SK-N-SH (cell line): ENCODE measurements around the gene SPRR2B. TPM values are rescaled to one million over a fixed set of nuclear protein-coding genes. Genes with fewer than 3 reads are reported as not detected.
"Not testable (repeated sequence)": the region's sequence is repeated elsewhere in the genome, so short reads cannot be mapped to it uniquely, and the experiment has no call there.

Source experiments
- CTCF ChIA-PET: fragments of 300-600, 350-600 bp; formaldehyde crosslinking; extraction: SDS; loops from one replicate; lab custom pipeline; 2021; lab: Yijun Ruan, JAX
- POLR2A ChIA-PET: fragments of 350-600 bp; sonication (Branson Sonifier 250); formaldehyde crosslinking; extraction: SDS; loops from one replicate; lab custom pipeline; 2020; ENCODE audit warnings: antibody characterized with exemption, inconsistent platforms; lab: Yijun Ruan, JAX
- DNase-seq: peaks from one replicate; pipeline ENCODE4 v3.0.0; 2012
- H2AFZ ChIP-seq: fragments of 200-600 bp; sonication (generic); 2 replicates; pipeline ENCODE4 v1.8.1; 2016; ENCODE audit warnings: antibody characterized with exemption, mild to moderate bottlenecking, low read depth
- H3F3A ChIP-seq: fragments of 200-600 bp; sonication (generic); replicated peaks from 2 replicates; pipeline ENCODE3; 2016; ENCODE audit warnings: antibody characterized with exemption, mild to moderate bottlenecking; ENCODE audit not compliant: insufficient read depth
- H3K27ac ChIP-seq, 2 experiments: fragments of 200-500 bp in 1 of 2; fragments of 200-600 bp in 1 of 2; sonication (Bioruptor generic) in 1 of 2; sonication (generic), shearing (Covaris generic) in 1 of 2; 2 replicates each; pipeline versions ENCODE4 v1.5.1 to v1.6.1; 2014 to 2016; ENCODE audit warnings: low read depth in 2 of 2, inconsistent platforms in 1 of 2, low read length in 1 of 2, mild to moderate bottlenecking in 1 of 2, mixed read lengths in 1 of 2
- H3K27me3 ChIP-seq: fragments of 200-600 bp; sonication (generic), shearing (Covaris generic); 2 replicates; pipeline ENCODE4 v1.6.1; 2016; ENCODE audit warnings: mixed run types; ENCODE audit not compliant: insufficient read depth
- H3K36me3 ChIP-seq, 2 experiments: fragments of 200-500 bp in 1 of 2; fragments of 200-600 bp in 1 of 2; sonication (Bioruptor generic) in 1 of 2; sonication (generic) in 1 of 2; replicated peaks in 1 of 2; 2 replicates each; pipeline versions ENCODE3 to v1.5.1; 2014 to 2016; ENCODE audit warnings: low read length in 1 of 2, mild to moderate bottlenecking in 1 of 2; ENCODE audit not compliant: insufficient read depth in 2 of 2, control insufficient read depth in 1 of 2
- H3K4me1 ChIP-seq, 2 experiments: fragments of 200-500 bp in 1 of 2; fragments of 200-600 bp in 1 of 2; sonication (Bioruptor generic) in 1 of 2; sonication (generic), shearing (Covaris generic) in 1 of 2; 2 replicates each; pipeline versions ENCODE4 v1.5.1 to v1.6.1; 2014 to 2016; ENCODE audit warnings: low read depth in 1 of 2, low read length in 1 of 2, mixed run types in 1 of 2; ENCODE audit not compliant: insufficient read depth in 2 of 2, control insufficient read depth in 1 of 2
- H3K4me2 ChIP-seq: fragments of 200-600 bp; sonication (generic), shearing (Covaris generic); 2 replicates; pipeline ENCODE4 v1.6.1; 2017; ENCODE audit warnings: mixed run types
- H3K4me3 ChIP-seq, 2 experiments: fragments of 200-500 bp in 1 of 2; fragments of 200-600 bp in 1 of 2; sonication (Bioruptor generic) in 1 of 2; sonication (generic), shearing (Covaris generic) in 1 of 2; 2 replicates each; pipeline versions ENCODE4 v1.5.1 to v1.8.1; 2014 to 2016; ENCODE audit warnings: low read depth in 2 of 2, inconsistent platforms in 1 of 2, low read length in 1 of 2, mild to moderate bottlenecking in 1 of 2, mixed read lengths in 1 of 2, moderate library complexity in 1 of 2
- H3K79me2 ChIP-seq: fragments of 200-600 bp; sonication (generic); 2 replicates; pipeline ENCODE4 v1.8.1; 2017; ENCODE audit warnings: mild to moderate bottlenecking; ENCODE audit not compliant: insufficient read depth
- H3K9ac ChIP-seq: fragments of 200-600 bp; sonication (generic); 2 replicates; pipeline ENCODE4 v1.6.1; 2017; ENCODE audit warnings: mixed run types
- H3K9me2 ChIP-seq: fragments of 200-600 bp; sonication (generic); 2 replicates; pipeline ENCODE4 v1.6.1; 2017; ENCODE audit warnings: mixed run types
- H3K9me3 ChIP-seq: fragments of 200-600 bp; sonication (generic); 2 replicates; pipeline ENCODE4 v1.6.1; 2017; ENCODE audit warnings: mixed run types, mild to moderate bottlenecking, moderate library complexity
- H4K20me1 ChIP-seq: fragments of 200-600 bp; sonication (generic); 2 replicates; pipeline ENCODE4 v1.6.1; 2017; ENCODE audit warnings: mild to moderate bottlenecking, mixed run types; ENCODE audit not compliant: insufficient read depth
- CHD2 ChIP-seq: fragments of 150-350 bp; IDR thresholded peaks from 2 replicates; pipeline ENCODE4 v1.6.1; 2018; ENCODE audit warnings: low read length; ENCODE audit not compliant: partially characterized antibody
- CTCF ChIP-seq: fragments of 200-600 bp; sonication (generic); IDR thresholded peaks from 2 replicates; pipeline ENCODE4 v1.6.1; 2017; ENCODE audit warnings: antibody characterized with exemption, mild to moderate bottlenecking, moderate library complexity
- FOXJ3 ChIP-seq: sonication (generic); formaldehyde crosslinking; IDR thresholded peaks from 2 replicates; pipeline ENCODE4 v1.5.1; 2020; ENCODE audit warnings: mild to moderate bottlenecking, missing genetic modification reagents
- MEF2A ChIP-seq: IDR thresholded peaks from 2 replicates; pipeline ENCODE4 v1.4.0; 2012; ENCODE audit warnings: low read depth, borderline replicate concordance
- NRF1 ChIP-seq: IDR thresholded peaks from 2 replicates; pipeline ENCODE4 v1.6.1; 2012; ENCODE audit warnings: low read depth, mild to moderate bottlenecking, low read length
- RAD21 ChIP-seq: IDR thresholded peaks from 2 replicates; pipeline ENCODE4 v1.6.1; 2012; ENCODE audit warnings: mild to moderate bottlenecking, low read length
- YY1 ChIP-seq: IDR thresholded peaks from 2 replicates; pipeline ENCODE4 v1.4.0; 2012; ENCODE audit warnings: low read depth, mild to moderate bottlenecking
- WGBS: methylation state at CpG from one replicate; pipeline ENCODE4 v1.1.6; 2017; ENCODE audit warnings: low lambda C conversion rate; 5-methylcytosine and 5-hydroxymethylcytosine counted together
- polyA plus RNA-seq, 3 experiments: library from polyadenylated mRNA; depleted of rRNA; stranded (reverse); fragments of >200 nt; gene quantifications; 2 replicates each; pipeline ENCODE4 v1.2.3, GENCODE V29; 2012
- small RNA-seq, 7 experiments: library from RNA; depleted of rRNA; stranded (forward); fragments of <200 nt; gene quantifications; one replicate each; pipeline ENCODE3, GENCODE V24; 2012

SPRR2B gene
- polyA plus RNA-seq, 1 of the 3 experiments (the other 2 are of a cell fraction) = not detected

GRCh38 chr1:153023109-153023508 is 48.3 kb downstream of the SPRR2B start:
- no peaks in the 10 kb centered on the region for H3K9me2 ChIP-seq
- 2% methylated on average over 3 of the region's 7 CpGs for WGBS
- no peak overlapping the region for H3K27ac ChIP-seq
- ChIA-PET CTCF (no interaction called here), POLR2A (no interaction called here)
- H3F3A ChIP-seq = no peaks in the 10 kb centered on the region
- no peak overlapping the region for H3K4me2 ChIP-seq
- TF ChIP-seq RAD21 (no peak), CTCF (no peak), MEF2A (no peak), CHD2 (no peak), FOXJ3 (CRISPR knock-in tag) (no peak), YY1 (no peak), NRF1 (no peak)
- H3K9me3 ChIP-seq = no peaks in the 10 kb centered on the region
- H4K20me1 ChIP-seq = no peaks in the 10 kb centered on the region
- no peaks in the 10 kb centered on the region for H3K4me1 ChIP-seq
- H3K36me3 ChIP-seq = no peaks in the 10 kb centered on the region
- H3K4me3 ChIP-seq = no peak overlapping the region
- no peaks in the 10 kb centered on the region for H3K79me2 ChIP-seq
- DNase-seq = no peak
- H3K27me3 ChIP-seq = no peaks in the 10 kb centered on the region; the same call in 1 of the 2 replicates
- H2AFZ ChIP-seq = no peak overlapping the region
- no peak overlapping the region for H3K9ac ChIP-seq

- H3K9me3 ChIP-seq, H3K9ac ChIP-seq, H4K20me1 ChIP-seq, H3K27ac ChIP-seq, H3K4me1 ChIP-seq, H2AFZ ChIP-seq, POLR2A ChIA-PET, CTCF ChIA-PET, H3K9me2 ChIP-seq, DNase-seq, H3F3A ChIP-seq, H3K79me2 ChIP-seq, H3K36me3 ChIP-seq, H3K27me3 ChIP-seq, H3K4me3 ChIP-seq, H3K4me2 ChIP-seq: not testable (repeated sequence)
- WGBS = 8% methylated on average over 9 of the region's 9 CpGs
Observed at GRCh38 chr1:153022340-153022739, 49.1 kb downstream of the SPRR2B start.

GRCh38 chr1:153021829-153022228 is 49.6 kb downstream of the SPRR2B start:
- H3K79me2 ChIP-seq, H3K9ac ChIP-seq, H3K4me3 ChIP-seq, H3K4me1 ChIP-seq, H3K4me2 ChIP-seq, H2AFZ ChIP-seq, H3K27ac ChIP-seq, H3F3A ChIP-seq, H3K9me2 ChIP-seq, POLR2A ChIA-PET, H4K20me1 ChIP-seq, H3K9me3 ChIP-seq, H3K27me3 ChIP-seq, DNase-seq, H3K36me3 ChIP-seq, CTCF ChIA-PET: not testable (repeated sequence)
- 8% methylated on average over 2 of the region's 2 CpGs for WGBS

Small RNA genes within 50 kb of the gene (small RNA-seq; reads per million reads assigned to genes)
- 0 to 5.7 (median 0) reads per million in 7 experiments for gene AL356867.1

Other genes starting within 250 kb of the SPRR2B start
- gene LCE1A, start 244.1 kb downstream of the SPRR2B start, polyA plus RNA-seq (2012; rRNA removed) = not detected in 2 replicates
- gene LCE6A, start 228.8 kb downstream of the SPRR2B start, polyA plus RNA-seq (2012; rRNA removed) = not detected in 2 replicates
- gene LCE7A, start 211.6 kb downstream of the SPRR2B start, polyA plus RNA-seq (2012; rRNA removed) = not detected in 2 replicates
- not detected in 2 replicates for gene SMCP, start 193.3 kb downstream of the SPRR2B start, polyA plus RNA-seq (2012; rRNA removed)
- gene IVL, start 163.1 kb downstream of the SPRR2B start, polyA plus RNA-seq (2012; rRNA removed) = 0.64 and 0.86 TPM in 2 replicates
- gene SPRR5, start 124.4 kb downstream of the SPRR2B start, polyA plus RNA-seq (2012; rRNA removed) = not detected in 2 replicates
- not detected in 2 replicates for gene SPRR4, start 101.0 kb downstream of the SPRR2B start, polyA plus RNA-seq (2012; rRNA removed)
- not detected in 2 replicates for gene SPRR1A, start 87.5 kb downstream of the SPRR2B start, polyA plus RNA-seq (2012; rRNA removed)
- gene SPRR3, start 69.9 kb downstream of the SPRR2B start, polyA plus RNA-seq (2012; rRNA removed) = not detected in 2 replicates
- not detected in 2 replicates for gene SPRR1B, start 40.4 kb downstream of the SPRR2B start, polyA plus RNA-seq (2012; rRNA removed)
- not detected in 2 replicates for gene SPRR2D, start 30.5 kb downstream of the SPRR2B start, polyA plus RNA-seq (2012; rRNA removed)
- not detected in 2 replicates for gene SPRR2A, start 14.1 kb downstream of the SPRR2B start, polyA plus RNA-seq (2012; rRNA removed)
- not detected in 2 replicates for gene SPRR2E, start 22.9 kb upstream of the SPRR2B start, polyA plus RNA-seq (2012; rRNA removed)
- gene SPRR2F, start 41.9 kb upstream of the SPRR2B start, polyA plus RNA-seq (2012; rRNA removed) = not detected in 2 replicates
- gene SPRR2G, start 79.3 kb upstream of the SPRR2B start, polyA plus RNA-seq (2012; rRNA removed) = not detected in 2 replicates
- gene LELP1, start 131.8 kb upstream of the SPRR2B start, polyA plus RNA-seq (2012; rRNA removed) = not detected in 2 replicates
- not detected in 2 replicates for gene PRR9, start 146.0 kb upstream of the SPRR2B start, polyA plus RNA-seq (2012; rRNA removed)
- not detected in 2 replicates for gene LORICRIN, start 188.1 kb upstream of the SPRR2B start, polyA plus RNA-seq (2012; rRNA removed)
- gene PGLYRP3, start 241.3 kb upstream of the SPRR2B start, polyA plus RNA-seq (2012; rRNA removed) = not detected in 2 replicates